ENCODE data around the gene EXOC3L4. TPM values are rescaled to one million over a fixed set of nuclear protein-coding genes. Genes with fewer than 3 reads are reported as not detected.

The EXOC3L4 gene
- total RNA-seq, 4 donors from 2014 or later, result under 0.01 to 5.6 (median 0.41) TPM; not detected in 1

- peak in 1 of 2 donors; percentile 20 for DNase-seq
- peak overlapping the region; percentile 90 to 92 for H3K27ac ChIP-seq
- no peak overlapping the region for H3K4me3 ChIP-seq
Measured at GRCh38 chr14:103125098-103126070, 30.9 kb downstream of the EXOC3L4 start.

GRCh38 chr14:103126088-103126872, 31.8 kb downstream of the EXOC3L4 start:
- no peaks in the 10 kb centered on the region for H3K36me3 ChIP-seq
- no peaks in the 10 kb centered on the region for H3K27me3 ChIP-seq
- H3K27ac ChIP-seq, result peak overlapping the region; percentile 65 to 72
- peak overlapping the region in 1 of 2 donors; percentile 30 for H3K4me3 ChIP-seq
- peaks cover 0 to 31% of the 10 kb centered on the region in 2 donors for H3K4me1 ChIP-seq
- intact Hi-C loops (cut with DNase I; ENCODE audit: low total_unique reads), result no loop called here
- peak; percentile 17 to 36 for DNase-seq
- TF ChIP-seq CTCF (IDR thresholded peaks at IDR 0.05), result no peak
- no peaks in the 10 kb centered on the region for H3K9me3 ChIP-seq

More at GRCh38 chr14:103125098-103126070, 30.9 kb downstream of the EXOC3L4 start:
- Histone ChIP-seq H3K36me3 (no peaks in the 10 kb centered on the region), H3K4me1 (peaks cover 0 to 27% of the 10 kb centered on the region in 2 donors), H3K27me3 (no peaks in the 10 kb centered on the region), H3K9me3 (no peaks in the 10 kb centered on the region)
- TF ChIP-seq CTCF (IDR thresholded peaks at IDR 0.05) (no peak), POLR2A (IDR thresholded peaks at IDR 0.05) (no peak)
- intact Hi-C loops (cut with DNase I; ENCODE audit: low total_unique reads), result no loop called here

- Histone ChIP-seq H3K9me3 (no peaks in the 10 kb centered on the region), H3K36me3 (no peaks in the 10 kb centered on the region), H3K4me1 (peaks cover 0 to 28% of the 10 kb centered on the region in 2 donors), H3K4me3 (peak overlapping the region in 1 of 2 donors; percentile 30), H3K27ac (peak overlapping the region; percentile 65 to 72), H3K27me3 (no peaks in the 10 kb centered on the region)
- intact Hi-C loops (cut with DNase I; ENCODE audit: low total_unique reads), result no loop called here
- TF ChIP-seq POLR2A (IDR thresholded peaks at IDR 0.05) (peak in 1 of 2 donors; percentile 21), CTCF (IDR thresholded peaks at IDR 0.05) (peak in 3 of 4 experiments; percentile 32 to 75 (median 34))
- DNase-seq, result peak; percentile 48 to 60
Measured at GRCh38 chr14:103126873-103127304, 32.4 kb downstream of the EXOC3L4 start.

- Histone ChIP-seq H3K4me3 (no peak overlapping the region), H3K9me3 (no peaks in the 10 kb centered on the region), H3K4me1 (peaks cover 0 to 23% of the 10 kb centered on the region in 2 donors), H3K36me3 (no peaks in the 10 kb centered on the region), H3K27me3 (no peaks in the 10 kb centered on the region), H3K27ac (peak overlapping the region; percentile 47 to 65)
- peak in 1 of 2 donors; percentile 27 for DNase-seq
- intact Hi-C loops (cut with DNase I; ENCODE audit: low total_unique reads), result no loop called here
- TF ChIP-seq CTCF (IDR thresholded peaks at IDR 0.05) (no peak), POLR2A (IDR thresholded peaks at IDR 0.05) (no peak)
Measured at GRCh38 chr14:103127356-103127755, 32.8 kb downstream of the EXOC3L4 start.

All from uterus (tissue), 4 donors.